Esophagus muscularis mucosa (tissue), 3 donors: Measurements from ENCODE around the gene AMPD1.

ENCODE experiments used
- EP300 ChIP-seq: sonication (generic); formaldehyde crosslinking; IDR thresholded peaks from one replicate; pipeline ENCODE4 v1.6.1; 2017; ENCODE audit warnings: antibody characterized with exemption
- TF ChIP-seq, protein P1 (sequence below), 3 experiments: fragments of 200-600 bp in 2 of 3; fragments of 450-650 bp in 1 of 3; sonication (generic) in 2 of 3; IDR thresholded peaks; one replicate each; pipeline ENCODE4 v1.5.1; 2017 to 2019; ENCODE audit warnings: antibody characterized with exemption in 3 of 3, mild to moderate bottlenecking in 2 of 3, moderate library complexity in 1 of 3

DNA sequence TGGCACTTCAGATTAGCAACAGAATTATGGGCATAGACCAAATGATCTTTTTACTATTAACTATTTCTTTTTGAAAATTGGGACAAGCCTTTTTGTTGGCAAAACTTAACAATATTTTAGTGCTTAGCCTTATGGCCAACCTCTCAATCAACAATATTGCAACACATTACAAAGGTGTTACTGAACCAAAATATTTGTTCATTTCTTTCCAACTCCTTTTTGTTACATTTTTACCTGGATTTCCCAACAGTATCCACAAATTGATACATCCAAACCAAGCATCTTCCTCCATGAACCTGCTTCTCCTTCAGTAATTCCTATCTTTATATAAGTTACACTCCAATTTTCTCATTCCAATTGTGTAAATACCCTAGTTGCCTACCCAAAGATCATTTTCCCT lies 1.5 kb upstream of the AMPD1 start:
- no peak for TF ChIP-seq EP300
- TF ChIP-seq, protein P1, sequence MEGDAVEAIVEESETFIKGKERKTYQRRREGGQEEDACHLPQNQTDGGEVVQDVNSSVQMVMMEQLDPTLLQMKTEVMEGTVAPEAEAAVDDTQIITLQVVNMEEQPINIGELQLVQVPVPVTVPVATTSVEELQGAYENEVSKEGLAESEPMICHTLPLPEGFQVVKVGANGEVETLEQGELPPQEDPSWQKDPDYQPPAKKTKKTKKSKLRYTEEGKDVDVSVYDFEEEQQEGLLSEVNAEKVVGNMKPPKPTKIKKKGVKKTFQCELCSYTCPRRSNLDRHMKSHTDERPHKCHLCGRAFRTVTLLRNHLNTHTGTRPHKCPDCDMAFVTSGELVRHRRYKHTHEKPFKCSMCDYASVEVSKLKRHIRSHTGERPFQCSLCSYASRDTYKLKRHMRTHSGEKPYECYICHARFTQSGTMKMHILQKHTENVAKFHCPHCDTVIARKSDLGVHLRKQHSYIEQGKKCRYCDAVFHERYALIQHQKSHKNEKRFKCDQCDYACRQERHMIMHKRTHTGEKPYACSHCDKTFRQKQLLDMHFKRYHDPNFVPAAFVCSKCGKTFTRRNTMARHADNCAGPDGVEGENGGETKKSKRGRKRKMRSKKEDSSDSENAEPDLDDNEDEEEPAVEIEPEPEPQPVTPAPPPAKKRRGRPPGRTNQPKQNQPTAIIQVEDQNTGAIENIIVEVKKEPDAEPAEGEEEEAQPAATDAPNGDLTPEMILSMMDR (IDR thresholded peaks at IDR 0.05), result no peak
